GM19463 (cell line): ENCODE measurements around the gene TBC1D1.
"Not testable (repeated sequence)": the region's sequence is repeated elsewhere in the genome, so short reads cannot be mapped to it uniquely, and the experiment has no call there.

Experiments
- ATAC-seq: cut with Tn5 transposase; IDR thresholded peaks from one replicate; pipeline ENCODE4 v1.9.1; 2021; ENCODE audit warnings: mild to moderate bottlenecking, moderate library complexity; ENCODE audit not compliant: unreplicated experiment

TBC1D1 gene

DNA sequence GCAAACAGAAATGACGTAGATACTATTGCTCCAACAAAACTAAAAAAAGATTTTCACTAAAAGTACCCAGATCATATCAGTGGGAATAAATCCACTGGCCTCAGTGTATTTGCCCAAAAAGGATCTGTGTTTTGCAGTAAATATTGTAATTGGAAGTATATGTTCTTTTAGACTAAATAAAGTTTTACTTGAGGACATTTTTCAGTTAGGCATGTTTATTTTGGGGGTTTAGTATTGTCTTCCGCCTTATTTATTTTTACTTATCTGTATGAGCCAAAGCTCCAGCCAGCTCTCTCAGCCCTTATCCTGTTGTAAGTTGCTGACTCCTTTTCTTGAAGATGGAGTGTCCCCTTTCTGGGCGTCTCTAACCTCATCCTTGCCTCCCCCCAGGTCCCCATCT, 119.1 kb downstream of the TBC1D1 start:
- ATAC-seq: no peak

DNA sequence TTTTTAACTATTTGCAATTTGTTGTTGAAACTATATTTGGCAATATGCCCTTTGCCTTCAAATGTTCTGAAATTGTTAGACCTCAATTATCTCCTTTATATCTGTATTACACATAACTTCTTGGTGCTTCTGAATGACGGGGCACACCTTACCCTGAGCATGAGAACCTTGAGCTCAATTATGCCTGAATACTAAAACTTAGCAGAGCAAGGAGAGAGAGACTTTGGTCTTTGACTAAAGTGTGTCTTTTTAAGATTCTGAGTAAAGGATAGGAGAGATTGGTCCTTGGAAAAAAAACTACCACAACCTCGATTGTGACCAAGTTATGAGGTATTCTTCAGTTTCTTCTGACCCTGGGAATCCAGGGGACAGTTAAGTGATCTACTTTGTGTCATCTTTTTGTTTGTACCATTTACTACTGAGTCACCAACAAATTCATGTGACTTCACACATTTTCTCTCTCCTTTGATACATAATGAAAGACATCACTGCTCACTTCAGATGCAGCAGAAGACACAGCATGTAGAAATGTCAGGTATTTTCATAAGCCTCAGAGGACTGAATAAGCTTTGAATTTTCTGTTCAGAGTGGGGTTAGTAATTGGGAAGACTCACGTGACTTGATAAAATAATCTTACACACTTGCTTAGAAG, 120.8 kb downstream of the TBC1D1 start:
- ATAC-seq: no peak

DNA sequence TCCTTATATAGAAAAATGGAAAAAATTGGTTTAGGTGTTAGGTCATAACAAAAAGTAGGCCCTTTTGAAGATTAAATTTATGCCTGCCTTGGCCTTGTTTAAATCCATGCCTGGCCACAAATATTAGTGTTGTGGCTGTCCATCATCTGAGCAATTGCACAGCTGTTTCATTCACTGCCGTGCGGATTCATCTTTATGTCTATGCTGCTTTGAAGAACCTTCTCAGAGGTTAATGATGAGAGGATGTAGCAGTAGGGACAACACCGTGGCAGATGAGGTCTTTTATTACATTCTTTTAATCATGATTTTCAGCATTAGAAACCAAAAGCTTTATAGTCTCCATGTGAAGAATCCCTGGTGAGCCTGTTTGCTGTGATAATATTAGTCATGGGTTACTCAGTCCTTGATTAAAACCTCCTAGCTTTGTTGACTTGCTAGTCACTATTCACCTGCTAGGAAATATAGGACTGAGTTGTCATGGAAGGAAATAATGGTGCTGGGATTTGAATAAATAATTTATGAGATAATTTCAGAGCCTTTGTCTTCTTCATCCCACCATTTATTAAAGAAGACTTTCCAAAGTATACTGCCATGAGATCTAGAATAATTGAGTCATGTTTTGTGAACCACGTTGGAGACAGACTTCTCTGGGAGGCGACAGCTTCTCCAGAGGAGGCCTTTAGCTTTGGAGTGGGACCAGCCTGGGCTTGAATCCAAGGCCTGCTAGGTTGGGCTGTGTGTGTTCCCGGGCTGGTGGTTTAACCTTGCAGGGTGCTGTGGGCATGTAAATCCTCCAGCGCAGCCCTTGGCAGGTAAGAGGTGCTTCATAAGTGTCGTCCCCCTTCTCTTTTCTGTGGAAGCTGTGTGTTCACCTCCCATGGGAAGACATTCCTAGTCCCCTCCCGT, 122.8 kb downstream of the TBC1D1 start:
- no peak for ATAC-seq

DNA sequence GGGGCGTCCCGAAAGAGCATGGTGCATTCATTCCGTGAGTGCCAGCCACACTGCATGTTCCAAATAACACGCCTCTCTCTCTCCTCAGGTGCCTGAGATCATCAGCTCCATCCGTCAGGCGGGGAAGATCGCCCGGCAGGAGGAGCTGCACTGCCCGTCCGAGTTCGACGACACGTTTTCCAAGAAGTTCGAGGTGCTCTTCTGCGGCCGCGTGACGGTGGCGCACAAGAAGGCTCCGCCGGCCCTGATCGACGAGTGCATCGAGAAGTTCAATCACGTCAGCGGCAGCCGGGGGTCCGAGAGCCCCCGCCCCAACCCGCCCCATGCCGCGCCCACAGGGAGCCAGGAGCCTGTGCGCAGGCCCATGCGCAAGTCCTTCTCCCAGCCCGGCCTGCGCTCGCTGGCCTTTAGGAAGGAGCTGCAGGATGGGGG, 123.6 kb downstream of the TBC1D1 start:
- ATAC-seq: no peak

DNA sequence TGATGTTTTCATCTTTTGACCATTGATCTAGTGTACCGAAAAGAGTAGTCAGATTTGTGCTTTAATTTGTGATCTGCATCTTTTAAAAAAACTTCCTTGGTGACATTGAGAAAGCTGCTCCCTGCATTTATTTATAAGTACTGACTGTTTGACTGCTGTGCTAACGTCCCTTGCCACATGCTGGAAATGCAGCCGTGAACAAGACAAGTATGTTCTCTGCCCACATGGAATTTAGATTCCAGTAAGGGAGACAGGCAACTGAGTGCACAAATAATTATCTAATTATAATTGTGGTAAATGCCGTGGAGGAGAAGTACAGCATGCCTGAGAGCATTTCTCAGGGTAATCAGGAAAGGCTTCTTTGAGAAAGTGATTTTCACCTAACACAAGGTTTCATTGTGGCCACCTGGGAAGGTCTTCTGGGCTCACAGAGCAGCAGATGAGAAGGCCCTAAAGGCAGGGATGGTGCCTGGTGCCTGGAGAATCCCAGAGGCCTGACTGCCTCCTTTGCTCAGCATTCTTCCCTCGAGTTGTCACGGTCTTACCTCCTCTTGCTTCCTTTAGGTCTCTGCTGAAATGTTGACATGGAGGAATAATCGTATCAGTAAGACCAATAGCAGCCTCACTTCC, 125.1 kb downstream of the TBC1D1 start:
- no peak for ATAC-seq

DNA sequence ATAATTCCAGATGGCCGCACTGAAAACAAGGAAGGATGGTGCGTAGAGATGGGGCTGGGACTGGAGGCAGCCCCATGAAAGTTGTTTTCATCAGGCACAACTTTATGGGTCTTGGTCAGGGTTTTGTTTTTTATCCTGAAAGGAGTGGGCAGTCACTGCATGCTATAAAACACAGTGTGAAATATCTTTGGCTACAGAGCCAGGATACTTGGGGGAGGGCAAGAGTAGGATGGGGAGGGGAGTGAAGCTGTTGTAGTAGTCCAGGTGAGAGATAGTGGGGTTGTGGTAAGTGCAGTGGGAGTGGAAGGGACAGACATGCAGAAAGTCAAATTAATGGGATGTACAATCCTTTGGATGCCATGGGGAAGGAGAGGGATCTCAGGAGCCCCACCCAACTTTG, 125.8 kb downstream of the TBC1D1 start:
- no peak for ATAC-seq

DNA sequence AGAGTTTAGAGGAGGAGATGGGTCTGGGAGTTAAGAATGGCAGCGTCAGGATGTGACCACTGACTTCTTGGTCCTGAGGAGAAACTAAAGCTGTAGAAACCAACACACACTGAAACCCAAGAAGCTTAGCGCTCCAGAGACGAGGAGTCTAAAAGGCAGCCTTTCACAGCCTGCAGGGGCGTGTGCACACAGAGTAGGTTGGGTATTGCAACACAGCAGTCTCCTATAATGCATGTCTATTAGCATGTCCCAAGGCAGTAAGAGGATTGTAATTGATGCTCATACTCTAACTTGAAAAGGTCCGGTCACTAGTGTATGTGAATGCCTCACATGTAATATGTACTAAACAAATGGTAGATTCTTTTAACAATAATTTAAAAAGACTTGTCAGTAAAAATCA, 126.7 kb downstream of the TBC1D1 start:
- no peak for ATAC-seq

DNA sequence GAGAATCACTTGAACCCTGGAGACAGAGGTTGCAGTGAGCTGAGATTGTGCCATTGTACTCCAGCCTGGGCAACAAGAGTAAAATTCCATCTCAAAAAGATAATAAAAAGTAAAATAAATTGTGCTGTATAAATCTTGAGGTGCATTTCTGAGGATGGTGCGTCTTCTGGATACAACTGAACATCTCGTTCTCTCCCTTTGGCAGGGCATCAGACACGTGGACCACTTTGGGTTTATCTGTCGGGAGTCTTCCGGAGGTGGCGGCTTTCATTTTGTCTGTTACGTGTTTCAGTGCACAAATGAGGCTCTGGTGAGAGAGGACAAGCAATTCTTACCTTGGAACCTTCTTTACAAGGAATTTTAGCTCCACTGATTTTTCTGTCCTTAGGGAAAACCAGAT, 129.5 kb downstream of the TBC1D1 start:
- ATAC-seq: no peak

DNA sequence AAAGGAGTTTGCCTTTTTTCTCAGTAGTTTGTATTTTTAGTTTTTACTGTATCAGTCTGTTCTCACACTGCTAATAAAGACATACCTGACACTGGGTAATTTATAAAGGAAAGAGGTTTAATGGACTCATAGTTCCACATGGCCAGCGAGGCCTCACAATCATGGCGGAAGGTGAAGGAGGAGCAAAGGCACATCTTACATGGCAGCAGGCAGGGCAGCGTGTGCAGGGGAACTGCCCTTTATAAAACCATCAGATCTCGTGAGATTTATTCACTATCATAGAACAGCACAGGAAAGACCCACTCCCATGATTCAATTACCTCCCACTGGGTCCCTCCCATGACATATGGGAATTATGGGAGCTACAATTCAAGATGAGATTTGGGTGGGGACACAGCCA, 130.1 kb downstream of the TBC1D1 start:
- ATAC-seq: not testable (repeated sequence)

DNA sequence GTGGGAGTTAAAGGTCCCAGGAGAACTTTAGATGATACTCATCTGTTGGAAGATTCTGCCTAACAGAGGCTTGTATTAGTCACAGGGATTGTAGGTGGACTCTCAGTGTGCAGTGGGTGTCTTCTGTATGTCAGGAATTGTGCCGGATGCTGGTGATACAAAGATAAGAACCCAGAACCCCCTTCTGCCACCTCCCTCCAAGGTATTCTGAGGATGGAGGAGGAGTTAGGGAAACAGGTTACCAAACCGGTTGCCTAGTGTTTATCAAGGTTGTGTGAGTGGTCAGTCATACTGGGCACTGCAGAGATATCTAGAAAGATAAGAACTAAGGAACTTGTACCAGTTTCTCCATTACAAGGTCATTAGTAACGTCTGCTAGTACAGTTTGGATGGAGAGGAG, 130.9 kb downstream of the TBC1D1 start:
- no peak for ATAC-seq

DNA sequence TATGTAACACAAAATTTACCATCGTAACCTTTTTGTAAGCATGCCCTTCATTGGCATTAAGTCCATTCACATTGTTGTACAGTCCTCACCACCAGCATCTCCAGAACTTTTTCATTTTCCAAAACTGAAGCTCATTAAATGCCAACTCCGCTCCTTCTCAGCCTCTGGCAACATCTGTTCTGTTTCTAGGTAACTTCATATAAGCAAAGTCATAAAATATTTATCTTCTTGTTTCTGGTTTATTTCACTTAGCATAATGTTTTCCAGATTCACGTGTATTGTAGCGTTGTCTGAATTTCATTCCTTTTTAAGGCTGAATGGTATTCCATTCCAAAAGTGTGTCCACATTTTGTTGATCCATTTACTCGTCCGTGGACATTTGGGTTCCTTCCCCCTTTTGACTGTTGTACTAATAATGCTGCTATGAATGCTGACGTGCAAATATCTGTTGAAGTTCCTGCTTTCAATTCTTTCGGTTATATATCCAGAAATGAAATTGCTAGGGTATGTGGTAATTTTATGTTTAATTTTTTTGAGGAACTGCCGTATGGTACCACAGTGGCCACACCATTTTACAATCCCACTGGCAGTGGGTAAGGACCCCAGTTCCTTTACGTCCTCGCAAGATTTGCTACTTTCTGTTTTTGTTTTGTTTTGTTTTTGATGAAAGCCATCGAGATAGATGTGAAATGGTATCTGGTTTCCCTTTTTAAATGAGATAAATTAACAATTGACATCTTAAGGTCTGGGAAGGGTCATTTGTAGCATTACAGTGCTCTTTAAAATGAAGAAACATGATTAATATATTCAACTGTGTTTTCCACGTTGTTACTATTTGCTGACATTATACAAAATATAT, 132.7 kb downstream of the TBC1D1 start:
- no peak for ATAC-seq

DNA sequence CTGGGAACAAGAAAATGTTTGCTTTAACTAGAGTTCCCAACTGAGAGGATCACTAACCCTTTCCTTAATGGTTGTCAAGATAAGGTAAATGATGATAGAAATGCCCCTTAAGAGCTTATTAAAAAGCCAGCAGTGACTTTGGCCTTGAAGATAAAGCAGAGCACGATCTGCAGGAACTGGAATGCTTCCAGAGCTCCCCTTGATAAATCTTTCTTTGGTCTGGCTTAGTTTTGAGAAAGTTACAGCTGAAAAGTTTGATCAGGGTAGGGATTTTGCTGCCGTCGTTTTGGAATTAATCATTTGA, 133.3 kb downstream of the TBC1D1 start:
- ATAC-seq: no peak

DNA sequence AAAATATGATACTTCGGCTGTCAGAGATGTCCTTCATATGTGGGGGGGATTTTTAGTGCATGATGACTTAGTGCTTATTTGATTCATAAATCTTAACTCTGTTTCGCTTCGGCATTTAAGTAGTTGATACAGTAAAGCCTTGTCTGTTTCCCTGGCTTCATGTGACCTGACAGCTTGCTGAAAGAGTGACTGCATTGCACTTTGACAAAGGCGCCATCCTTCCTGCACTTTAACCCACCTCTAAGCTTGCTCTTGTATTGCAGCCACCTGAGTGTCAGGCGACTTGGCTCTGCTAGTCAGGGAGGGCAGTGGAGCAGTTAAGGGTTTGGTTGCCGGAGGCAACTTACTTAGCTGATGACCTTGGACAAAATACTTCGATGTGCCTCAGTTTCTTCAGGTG, 134.8 kb downstream of the TBC1D1 start:
- no peak for ATAC-seq

DNA sequence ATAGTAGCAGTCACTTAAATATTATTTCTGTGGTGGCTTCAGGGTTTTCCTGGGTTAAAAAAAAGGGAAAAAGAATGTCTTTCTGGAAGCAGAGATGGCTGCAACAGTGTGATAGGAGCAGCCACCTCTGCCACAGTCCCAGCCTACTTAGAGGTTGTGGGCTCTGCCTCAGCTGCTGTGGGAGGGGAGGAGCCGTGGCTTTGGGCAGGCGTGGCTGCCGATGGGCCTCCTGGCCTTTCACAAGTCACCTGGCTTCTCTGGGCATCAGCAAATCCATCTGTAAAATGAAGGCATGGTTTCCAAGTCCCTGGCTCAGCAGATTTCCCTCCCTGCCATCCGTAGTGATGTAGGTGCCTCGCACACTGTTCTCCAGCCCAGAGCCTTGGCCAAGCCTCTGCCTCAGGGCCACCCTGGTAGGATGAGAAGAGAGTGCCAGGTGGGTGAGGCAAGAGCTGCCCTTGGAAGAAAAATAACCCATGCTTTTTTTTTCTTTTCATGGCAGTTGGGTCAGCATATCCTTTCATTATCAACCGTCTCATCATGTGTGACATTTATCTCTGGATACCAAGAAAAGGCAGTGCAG, 135.4 kb downstream of the TBC1D1 start:
- ATAC-seq: no peak

DNA sequence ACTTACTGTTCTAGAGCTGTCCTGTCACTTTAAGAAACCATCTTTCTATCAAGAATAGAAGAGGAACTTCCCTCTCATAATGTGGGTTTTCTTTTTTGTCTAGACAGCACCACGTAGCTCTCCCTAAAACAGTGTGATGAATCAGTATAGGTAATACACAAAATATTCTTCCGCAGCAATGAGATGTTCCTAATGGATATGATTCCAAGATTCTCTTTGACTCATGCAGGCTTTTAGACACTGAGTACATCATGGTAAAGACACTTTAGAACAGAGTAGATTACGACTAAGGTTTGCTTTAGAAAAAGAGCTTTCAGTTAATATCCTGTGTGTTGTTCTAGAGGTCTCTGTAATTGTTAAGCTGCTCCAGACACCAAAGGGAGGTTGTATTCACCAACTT, 139.1 kb downstream of the TBC1D1 start:
- ATAC-seq: no peak

DNA sequence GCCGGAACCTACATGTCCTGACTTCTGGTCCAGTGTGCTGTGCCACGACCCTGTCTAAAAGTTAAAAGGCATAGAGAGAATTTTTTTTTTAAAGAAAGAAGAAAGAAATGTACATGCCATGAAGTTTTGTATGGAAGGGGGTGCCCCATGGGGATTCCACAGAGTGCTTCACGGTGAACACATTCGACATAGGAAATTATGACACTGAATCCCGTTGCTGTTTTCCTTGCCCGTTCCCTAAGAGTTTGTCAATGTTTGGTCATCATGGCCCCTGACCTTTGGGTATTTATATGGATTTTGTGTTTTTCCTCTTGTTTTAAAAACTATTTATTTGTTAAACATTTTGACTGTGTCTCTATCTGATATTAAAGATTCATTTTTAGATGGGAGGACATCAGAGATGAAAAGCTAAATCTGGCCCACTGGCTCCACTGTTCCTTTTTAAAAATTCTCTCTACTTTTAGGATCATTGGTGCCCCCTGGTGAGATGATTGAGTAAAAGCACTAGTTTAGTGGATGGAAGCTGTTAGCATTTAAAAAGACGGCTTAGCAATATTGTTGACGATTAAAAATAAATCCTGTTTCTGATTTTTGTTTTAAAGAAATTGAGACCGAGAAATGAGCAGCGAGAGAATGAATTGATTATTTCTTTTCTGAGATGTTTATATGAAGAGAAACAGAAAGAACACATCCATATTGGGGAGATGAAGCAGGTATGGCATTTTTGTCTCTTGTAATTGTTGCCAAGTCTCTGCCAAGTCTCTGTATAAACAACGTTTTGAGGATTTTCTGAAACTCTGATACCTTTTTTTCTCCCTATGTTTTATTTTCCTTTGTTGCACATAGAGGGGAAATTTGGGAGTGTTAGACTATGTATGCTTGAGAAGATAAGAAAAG, 144.3 kb downstream of the TBC1D1 start:
- ATAC-seq: no peak

DNA sequence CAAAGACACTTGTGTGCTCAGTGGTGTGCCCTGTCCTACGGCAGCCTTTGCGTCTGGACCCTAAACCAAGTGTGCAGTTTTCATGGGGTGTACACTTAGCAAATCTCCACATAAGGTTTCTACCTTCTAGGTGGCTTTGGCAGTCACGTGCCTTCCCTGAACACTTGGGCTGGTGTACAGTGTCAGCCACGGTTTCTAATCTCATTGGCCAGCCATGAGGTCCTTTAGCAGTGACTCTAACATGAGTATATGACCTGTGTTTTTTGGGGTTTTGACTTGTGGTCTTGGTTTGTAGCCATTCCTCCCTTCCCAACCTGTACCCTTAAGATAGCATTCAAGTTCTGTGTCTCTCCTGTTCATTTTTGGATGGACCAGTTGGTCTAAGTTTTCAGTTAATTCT, 145.7 kb downstream of the TBC1D1 start:
- no peak for ATAC-seq

DNA sequence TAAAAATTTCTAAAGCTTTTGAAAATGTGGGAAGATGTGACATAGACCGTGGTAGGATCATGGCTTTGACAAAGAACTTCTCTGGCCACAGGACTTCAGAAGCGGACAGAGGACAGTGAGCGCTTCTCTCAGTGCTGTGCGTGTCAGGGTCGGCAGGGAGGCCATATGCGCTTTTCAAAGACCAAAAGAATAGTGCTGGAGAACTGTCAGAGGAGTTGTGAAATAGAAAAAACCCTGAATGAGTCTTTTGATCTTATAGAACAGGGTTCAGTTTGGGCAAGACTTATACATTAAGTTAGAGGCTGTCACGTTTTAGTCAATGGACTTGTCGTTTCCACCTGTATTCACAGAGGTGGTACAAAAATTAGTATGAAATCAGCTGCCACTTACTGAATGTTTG, 146.7 kb downstream of the TBC1D1 start:
- ATAC-seq: no peak

DNA sequence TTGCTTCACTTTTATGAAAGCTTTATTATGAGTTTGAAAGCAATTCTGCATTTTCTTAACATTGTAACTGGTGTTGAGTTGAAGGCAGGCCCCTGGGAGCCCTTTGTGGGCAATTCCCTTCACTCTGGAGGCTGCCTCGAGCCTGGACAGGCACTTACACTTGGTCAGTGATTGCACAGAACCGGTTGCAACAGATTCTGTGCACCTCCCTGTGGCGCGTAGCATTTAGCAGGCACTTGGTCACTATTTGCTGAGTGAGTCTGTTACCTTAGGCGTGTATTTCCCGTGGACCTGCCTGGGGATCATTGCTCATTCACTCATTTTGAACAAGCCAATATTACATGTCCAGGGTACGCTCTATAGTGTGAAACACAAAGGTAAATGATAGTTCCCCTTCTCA, 149.7 kb downstream of the TBC1D1 start:
- ATAC-seq: no peak

DNA sequence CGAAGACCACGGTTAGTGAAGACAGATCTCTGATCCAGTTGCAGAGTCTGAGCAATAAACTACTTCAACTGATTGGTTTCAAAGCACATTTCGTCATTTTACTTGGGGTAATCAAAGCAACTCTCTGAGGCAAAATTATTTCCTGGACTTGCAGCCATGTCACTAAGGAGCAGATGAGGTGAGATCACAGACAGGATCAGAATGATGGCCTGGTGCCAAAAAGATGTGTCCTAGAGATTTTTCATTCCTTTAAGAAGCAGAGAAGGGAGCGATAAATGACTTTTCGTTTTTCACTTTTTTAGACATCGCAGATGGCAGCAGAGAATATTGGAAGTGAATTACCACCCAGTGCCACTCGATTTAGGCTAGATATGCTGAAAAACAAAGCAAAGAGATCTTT, 153.2 kb downstream of the TBC1D1 start:
- ATAC-seq: no peak
